Limb (tissue), 2 donors: ENCODE measurements around the gene URB1.
"Not testable (repeated sequence)": the region's sequence is repeated elsewhere in the genome, so short reads cannot be mapped to it uniquely, and the experiment has no call there.

Experiments
- DNase-seq, 2 donors: peaks; one replicate each; pipeline ENCODE4 v3.0.0-alpha.2; 2016; ENCODE audit errors: extremely low spot score in 2 of 2

Gene URB1

DNA sequence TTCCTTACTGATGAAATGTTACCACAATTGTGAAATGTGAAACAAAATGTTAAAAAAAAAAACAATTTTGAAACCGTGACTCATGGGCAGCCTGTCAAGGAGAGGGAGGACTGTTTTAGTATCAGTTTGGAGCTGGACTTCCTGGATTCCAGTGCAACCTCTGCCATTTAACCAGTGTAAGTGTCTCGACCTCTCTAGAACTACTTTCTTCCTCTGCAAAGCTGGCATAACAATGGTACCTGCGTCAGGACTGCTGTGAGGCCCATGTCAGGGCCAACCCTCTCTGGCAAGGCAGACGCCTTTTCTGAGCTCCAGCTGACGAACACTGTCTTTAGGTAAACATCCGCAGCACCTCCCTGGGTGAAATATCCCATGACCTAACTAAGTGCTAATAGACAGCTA is 20.9 kb downstream of the URB1 start:
- no peak for DNase-seq

- DNase-seq = no peak
These were observed 21.6 kb downstream of the URB1 start for GRCh38 chr21:32370998-32371766.

- DNase-seq = not testable (repeated sequence)
These were observed 23.9 kb downstream of the URB1 start for GRCh38 chr21:32368961-32369360.

DNA sequence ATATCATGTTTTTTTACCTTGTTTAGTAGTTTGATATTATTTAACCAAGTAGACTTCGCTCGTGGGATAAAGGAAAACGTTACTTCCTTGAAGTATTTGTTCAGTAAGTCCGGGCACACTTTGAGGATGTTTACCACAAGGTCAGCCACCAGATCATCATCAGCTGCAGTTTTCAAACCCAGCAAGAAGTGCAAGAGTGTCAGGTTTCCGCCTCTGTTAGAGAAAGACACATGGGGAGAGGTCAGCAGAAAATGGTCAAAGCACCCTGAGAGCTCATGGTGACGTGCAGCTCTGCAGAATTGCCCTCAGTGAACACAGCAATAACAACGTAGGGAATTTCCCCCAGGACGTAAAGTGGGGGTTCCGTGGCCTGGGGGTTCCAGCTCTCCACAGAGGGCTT is 24.4 kb downstream of the URB1 start:
- no peak for DNase-seq

- no peak for DNase-seq
These were observed 25.7 kb downstream of the URB1 start for GRCh38 chr21:32367158-32367557.

DNA sequence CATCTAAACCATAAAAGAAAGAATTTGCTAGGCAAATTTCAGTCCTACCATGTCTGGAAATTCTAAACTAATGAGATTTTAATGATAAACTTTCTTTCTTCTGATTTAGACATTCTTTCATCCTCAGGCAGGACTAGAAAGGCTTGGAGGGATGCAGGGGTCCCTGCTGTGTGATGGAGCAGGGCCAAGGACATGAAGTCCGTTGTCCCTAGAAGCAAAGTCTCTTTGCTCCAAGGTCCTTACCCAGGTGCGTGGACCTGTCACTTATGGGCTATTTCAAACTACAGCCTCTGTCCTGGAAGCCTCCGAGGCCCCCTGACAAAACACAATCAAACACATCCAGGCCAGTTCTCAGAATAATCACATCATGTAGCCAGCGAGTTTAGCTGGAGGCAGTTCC is 26.6 kb downstream of the URB1 start:
- no peak for DNase-seq

DNA sequence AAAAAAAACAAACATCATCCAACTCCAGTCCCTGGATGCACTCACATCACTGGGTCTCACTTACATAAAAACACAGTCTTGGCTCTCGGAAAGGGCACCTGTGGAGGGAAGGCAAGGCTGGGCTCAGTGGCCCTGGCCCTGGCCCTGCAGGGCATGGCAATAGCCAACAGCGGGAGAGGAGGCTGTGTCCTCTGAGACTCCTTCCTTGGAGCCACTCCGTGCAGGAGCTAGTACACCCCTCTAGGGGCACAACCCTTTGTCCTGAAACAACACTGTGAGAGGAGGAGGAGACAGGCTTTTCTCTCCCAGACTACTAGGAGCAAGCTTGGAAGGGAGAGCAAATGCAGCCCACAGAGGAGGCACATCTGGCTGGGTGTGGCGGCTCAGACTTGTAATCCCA is 28.0 kb downstream of the URB1 start:
- no peak for DNase-seq

DNA sequence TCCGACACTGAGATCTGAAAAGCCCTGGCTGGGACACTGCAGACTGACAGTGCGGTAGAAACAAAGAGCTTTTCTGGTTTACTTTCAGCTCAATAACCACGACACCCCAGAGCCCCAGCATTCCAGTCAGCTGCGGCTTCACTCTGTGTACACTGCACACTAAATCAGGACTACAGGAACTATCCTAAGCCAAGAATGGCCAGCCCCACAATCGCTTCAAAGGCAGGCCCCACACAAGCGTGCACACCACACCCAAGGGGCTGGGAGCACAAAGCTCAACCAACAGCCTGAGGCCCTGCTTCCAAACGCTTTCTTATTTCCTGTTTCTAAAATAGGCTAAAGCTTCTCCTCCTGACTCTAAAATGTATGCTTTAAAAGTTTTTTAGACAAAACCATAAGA is 28.4 kb downstream of the URB1 start:
- peak; percentile 40 to 50 for DNase-seq

GRCh38 chr21:32360401-32360975 is 32.3 kb downstream of the URB1 start:
- DNase-seq = no peak

DNA sequence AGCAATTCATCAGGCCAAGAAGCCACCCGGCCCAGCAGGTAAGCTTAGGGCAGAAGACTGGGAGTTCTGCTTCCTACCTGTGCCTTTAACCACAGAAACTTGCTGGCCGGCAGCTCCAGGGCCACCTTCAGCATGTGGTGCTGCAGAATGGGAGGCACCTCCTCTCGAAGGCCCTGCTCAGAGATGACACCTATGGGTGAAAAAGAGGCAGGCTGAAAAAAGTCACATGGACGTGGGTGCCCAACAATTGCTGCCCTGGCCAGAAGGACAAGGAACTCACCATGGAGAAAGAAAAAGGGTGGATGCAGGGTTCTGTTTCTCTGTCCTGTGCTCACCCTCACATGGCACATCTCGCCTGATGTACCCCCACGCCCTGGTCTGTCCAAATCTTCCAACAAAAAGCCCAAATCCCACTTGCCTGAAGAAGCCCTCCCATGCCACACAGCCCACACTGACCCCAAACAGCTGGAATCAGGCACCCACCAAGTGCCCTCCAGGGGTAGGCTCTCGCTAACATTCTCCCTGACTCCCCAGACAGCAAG is 33.0 kb downstream of the URB1 start:
- no peak for DNase-seq

- DNase-seq = no peak
These were observed 35.9 kb downstream of the URB1 start for GRCh38 chr21:32356874-32357395.

DNA sequence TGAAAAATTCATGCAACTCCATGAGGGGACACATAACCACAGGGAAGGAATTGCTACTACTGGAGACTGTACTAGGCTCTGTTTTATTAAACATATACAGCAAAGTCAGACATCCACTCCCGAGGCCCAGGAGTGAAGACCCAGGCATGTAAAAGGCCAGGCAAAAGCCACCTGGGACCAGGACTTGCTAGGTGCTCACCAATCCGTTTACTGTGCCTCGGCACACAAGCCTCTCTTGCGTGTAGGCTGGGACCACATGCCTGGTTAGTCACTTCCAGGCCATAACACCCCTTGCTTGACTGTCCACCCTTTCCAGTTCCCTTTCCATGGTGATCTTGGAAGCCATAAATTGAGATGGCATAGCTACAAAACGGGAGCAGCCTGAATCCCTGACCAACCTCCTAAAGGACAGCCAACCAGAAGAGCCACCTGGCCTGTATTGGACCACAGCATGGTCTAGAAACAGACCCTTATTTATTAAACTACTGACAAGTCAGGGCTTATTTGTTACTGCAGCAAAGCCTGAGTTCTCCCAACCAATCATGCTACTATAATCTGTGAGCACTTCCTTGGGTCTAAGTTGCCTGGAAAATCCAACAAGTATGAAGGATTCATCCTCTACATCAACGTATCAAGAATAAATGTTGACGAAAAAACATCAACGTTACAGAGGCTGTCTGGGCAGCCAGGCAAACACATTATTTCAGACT is 39.7 kb downstream of the URB1 start:
- no peak for DNase-seq

GRCh38 chr21:32352526-32352925 is 40.3 kb downstream of the URB1 start:
- no peak for DNase-seq

- no peak for DNase-seq
These were observed 41.4 kb downstream of the URB1 start for GRCh38 chr21:32351428-32351827.

- no peak for DNase-seq
These were observed 41.8 kb downstream of the URB1 start for GRCh38 chr21:32350981-32351380.

DNA sequence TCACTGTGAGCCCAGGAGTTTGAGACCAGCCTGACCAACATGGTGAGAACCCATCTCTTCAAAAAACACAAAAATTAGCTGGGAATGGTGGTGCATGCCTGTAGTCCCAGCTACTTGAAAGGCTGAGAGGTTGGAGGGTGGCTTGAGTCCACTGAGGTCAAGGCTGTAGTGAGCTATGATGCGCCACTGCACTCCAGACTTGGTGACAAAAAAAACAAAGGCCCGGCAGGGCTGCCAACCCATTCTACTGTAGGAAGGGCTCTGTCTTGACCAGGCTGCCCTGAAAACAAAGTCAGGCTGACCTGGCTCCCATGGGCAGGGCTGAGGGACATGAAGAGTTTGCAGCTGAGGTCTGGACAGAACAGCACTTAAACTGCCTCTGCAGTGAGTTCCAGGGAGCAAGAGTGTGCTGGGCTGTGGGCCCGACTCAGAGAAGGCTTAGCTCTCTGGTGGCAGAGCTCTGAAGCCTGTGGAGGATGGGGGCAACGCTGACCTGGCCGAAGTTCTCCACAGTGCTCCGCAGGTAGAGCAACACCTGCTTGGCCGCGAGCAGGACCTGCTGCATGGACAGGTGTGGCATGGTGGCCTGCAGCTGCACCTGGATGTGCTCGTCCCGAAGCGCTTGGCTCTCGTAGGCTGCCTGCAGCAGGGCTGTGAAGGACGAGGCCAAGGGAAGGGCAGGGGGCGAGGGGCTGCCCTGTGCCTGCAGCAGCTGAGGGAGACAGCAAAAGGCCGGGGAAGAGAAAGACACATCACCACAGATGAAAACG is 42.4 kb downstream of the URB1 start:
- DNase-seq = no peak

DNA sequence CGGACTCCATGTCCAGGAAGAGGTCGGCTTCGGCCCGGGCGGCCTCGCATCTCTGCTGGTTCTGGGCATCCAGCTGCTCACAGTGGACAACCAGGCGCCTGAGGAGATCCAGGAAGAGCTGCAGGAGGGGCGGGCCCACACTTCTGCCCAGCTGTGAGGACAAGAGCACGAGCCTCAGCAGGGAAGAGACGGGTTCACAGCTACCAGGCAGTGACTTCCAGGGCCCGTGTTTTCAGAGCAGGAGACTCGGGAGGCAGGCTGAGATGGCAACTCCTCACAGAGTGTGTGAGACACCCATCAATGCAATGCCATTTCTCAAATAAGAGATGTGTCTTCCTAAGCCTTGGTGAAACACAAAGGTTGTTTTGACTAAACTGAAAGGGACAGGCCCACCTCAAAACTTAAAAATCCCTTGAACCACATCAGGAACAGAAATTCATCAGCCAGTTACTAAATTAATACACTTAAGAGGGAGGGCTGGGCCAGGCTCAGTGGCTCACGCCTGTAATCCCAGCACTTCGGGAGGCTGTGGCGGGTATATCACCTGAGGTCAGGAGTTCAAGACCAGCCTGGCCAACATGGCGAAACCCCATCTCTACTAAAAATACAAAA is 43.4 kb downstream of the URB1 start:
- no peak for DNase-seq

DNA sequence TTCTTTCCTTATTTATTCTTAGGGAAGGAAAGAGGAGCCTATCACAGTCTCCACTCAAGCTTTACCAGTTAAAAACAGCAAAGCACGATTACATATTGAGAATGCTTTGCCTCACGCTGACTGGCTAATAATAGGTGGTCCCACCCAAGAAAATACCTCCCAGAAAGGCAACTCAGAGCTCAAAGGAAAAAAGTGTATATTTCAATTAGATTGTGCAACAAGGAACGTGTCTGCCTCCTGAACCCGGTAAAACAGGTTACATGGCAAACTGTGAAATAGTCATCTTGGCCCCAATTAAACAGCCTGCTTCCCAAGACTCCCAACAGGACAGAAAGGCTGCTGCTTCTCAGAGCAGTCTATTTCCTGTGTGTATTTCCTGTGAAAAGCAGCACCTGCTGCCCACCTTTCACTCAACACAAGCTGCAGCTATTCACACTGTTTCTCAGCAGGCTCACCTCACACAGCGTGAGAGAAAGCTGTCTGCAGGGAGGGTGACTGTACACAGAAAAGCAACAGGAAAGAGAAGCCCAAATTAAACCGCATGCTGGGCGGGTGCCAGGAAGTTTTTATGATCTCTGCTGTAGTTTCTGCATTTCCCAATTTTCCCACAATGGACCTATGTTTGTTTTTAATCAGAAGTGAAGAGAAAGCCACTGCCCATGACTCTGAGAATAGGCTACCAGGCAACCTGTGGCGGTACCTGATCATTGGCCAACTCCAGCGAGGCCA is 44.0 kb downstream of the URB1 start:
- no peak for DNase-seq

GRCh38 chr21:32347977-32348376 is 44.8 kb downstream of the URB1 start:
- DNase-seq = no peak

- no peak for DNase-seq
These were observed 45.5 kb downstream of the URB1 start for GRCh38 chr21:32347351-32347750.
